K562 (cell line): Measurements from ENCODE around the gene B4GALT1. TPM values are rescaled to one million over a fixed set of nuclear protein-coding genes. Genes with fewer than 3 reads are reported as not detected.

ENCODE experiments used
- COPS2 ChIP-seq: fragments of 450-650 bp; conservative IDR thresholded peaks from 2 replicates; pipeline ENCODE4 v1.6.1; 2016; ENCODE audit warnings: mild to moderate bottlenecking, moderate library complexity
- ELF1 ChIP-seq: fragments of 200-800 bp; sonication (Bioruptor generic); IDR thresholded peaks from 2 replicates; pipeline ENCODE4 v1.6.1; 2016; ENCODE audit warnings: missing genetic modification characterization, missing compliant biosample characterization
- HMBOX1 ChIP-seq: sonication (generic); IDR thresholded peaks from 2 replicates; pipeline ENCODE4 v1.6.1; 2016
- JUN ChIP-seq, 2 experiments: sonication (generic) in 1 of 2; formaldehyde crosslinking in 1 of 2; IDR thresholded peaks; 2 replicates each; pipeline versions ENCODE4 v1.6.1 to v1.8.0; 2012 to 2022; ENCODE audit warnings: borderline replicate concordance in 2 of 2, mild to moderate bottlenecking in 2 of 2, improper control_type of control experiment in 1 of 2, low read depth in 1 of 2, low read length in 1 of 2, missing genetic modification reagents in 1 of 2
- MAZ ChIP-seq, 2 experiments: fragments of 450-650 bp in 1 of 2; sonication (generic) in 1 of 2; formaldehyde crosslinking; IDR thresholded peaks in 1 of 2; conservative IDR thresholded peaks in 1 of 2; 2 replicates each; pipeline versions ENCODE4 v1.4.0 to v1.5.0; 2020; ENCODE audit warnings: mild to moderate bottlenecking in 1 of 2, missing genetic modification reagents in 1 of 2
- MNT ChIP-seq, 2 experiments: fragments of 450-650 bp; conservative IDR thresholded peaks; 2 replicates each; pipeline ENCODE4 v1.6.1; 2017; ENCODE audit warnings: mild to moderate bottlenecking in 2 of 2, moderate library complexity in 2 of 2
- TBP ChIP-seq: optimal IDR thresholded peaks from 2 replicates; pipeline ENCODE3; 2011; ENCODE audit warnings: low read depth, low read length, improper control_type of control experiment
- ZC3H8 ChIP-seq: fragments of 450-650 bp; IDR thresholded peaks from 2 replicates; pipeline ENCODE4 v1.6.1; 2017
- ZNF277 ChIP-seq: fragments of 250-450 bp; sonication (Bioruptor Pico); IDR thresholded peaks from 2 replicates; pipeline ENCODE4 v1.8.0; 2022; ENCODE audit warnings: inconsistent platforms, mild to moderate bottlenecking, moderate library complexity, borderline replicate concordance
- polyA plus RNA-seq, 8 experiments: library from polyadenylated mRNA; depleted of rRNA in 4 of 8; stranded (reverse) in 5 of 8; unstranded in 3 of 8; fragments of >200 nt; fragmentation: Nextera tagmentation in 2 of 8; fragmentation: Illumina TruSeq in 1 of 8; extraction: Ambion mirVana in 2 of 8; extraction: Trizol in 1 of 8; gene quantifications; 2 replicates each; pipeline versions ENCODE4 v1.2.1 to v1.2.3, GENCODE V29; 2011 to 2014; ENCODE audit warnings: inconsistent platforms in 1 of 8, missing spikeins in 1 of 8
- total RNA-seq, 7 experiments: library from RNA; depleted of rRNA in 6 of 7; stranded (reverse); fragments of >200 nt in 6 of 7; fragmentation: Illumina TruSeq in 2 of 7; extraction: Trizol in 2 of 7; gene quantifications; 2 replicates each; pipeline versions ENCODE4 v1.2.1 to v1.2.3, GENCODE V29; 2011 to 2021; ENCODE audit warnings: low replicate concordance in 1 of 7

B4GALT1 gene
- total and polyA plus RNA-seq, 9 of the 15 experiments (the other 6 are each of a cell fraction or from before 2014, with no cell fraction given): 4.1 to 26.8 (median 7.1) TPM

- TF ChIP-seq MNT (conservative IDR thresholded peaks at IDR 0.05): peak; percentile 33 to 46; a peak in 1 of 4 replicates
- TF ChIP-seq HMBOX1: peak; percentile 88
- TF ChIP-seq TBP: no peak
- no peak for TF ChIP-seq MAZ (CRISPR knock-in tag; conservative IDR thresholded peaks at IDR 0.05 in 1 of 2, IDR thresholded peaks at IDR 0.05 in 1 of 2)
- no peak for TF ChIP-seq COPS2
- no peak for TF ChIP-seq ELF1
- no peak for TF ChIP-seq ZC3H8
- no peak for TF ChIP-seq ZNF277 (CRISPR knock-in tag)
- peak; percentile 41; the same call in 1 of the 2 replicates for TF ChIP-seq JUN (IDR thresholded peaks at IDR 0.05; ENCODE audit: borderline replicate concordance, low read depth, low read length)
- no peak for TF ChIP-seq JUN (CRISPR knock-in tag; IDR thresholded peaks at IDR 0.05; ENCODE audit: borderline replicate concordance)
Measured at GRCh38 chr9:33125871-33126823, 41.0 kb downstream of the B4GALT1 start (continued).
